Measurements from ENCODE around the gene CHMP4A.
"Not testable (repeated sequence)": the region's sequence is repeated elsewhere in the genome, so short reads cannot be mapped to it uniquely, and the experiment has no call there.

The CHMP4A gene

GRCh38 chr14:24234095-24235005 is 21.1 kb upstream of the CHMP4A start:
- no peaks in the 10 kb centered on the region for H3K9me3 ChIP-seq (ENCODE audit: control insufficient read depth, insufficient read depth, low read depth, low read length)
- H3K27me3 ChIP-seq (ENCODE audit: control insufficient read depth, insufficient read depth, low read length), result no peaks in the 10 kb centered on the region
- H3K27ac ChIP-seq (ENCODE audit: low read depth, low read length), result no peak overlapping the region
- H3K9ac ChIP-seq (ENCODE audit: low read length), result no peak overlapping the region
- H3K4me3 ChIP-seq (ENCODE audit: low read depth, low read length), result no peak overlapping the region
- peaks cover 49% of the 10 kb centered on the region for H3K36me3 ChIP-seq (ENCODE audit: control insufficient read depth, insufficient read depth, low read length)
- H3K4me1 ChIP-seq (ENCODE audit: control insufficient read depth, insufficient read depth, low read length), result peaks cover 11% of the 10 kb centered on the region; the same call in 1 of the 2 replicates

GRCh38 chr14:24233538-24233866 is 20.2 kb upstream of the CHMP4A start:
- peak overlapping the region; percentile 90 for H3K9ac ChIP-seq (ENCODE audit: low read length)
- no peaks in the 10 kb centered on the region for H3K9me3 ChIP-seq (ENCODE audit: control insufficient read depth, insufficient read depth, low read depth, low read length)
- peaks cover 41% of the 10 kb centered on the region for H3K36me3 ChIP-seq (ENCODE audit: control insufficient read depth, insufficient read depth, low read length)

GRCh38 chr14:24232645-24233537 is 19.6 kb upstream of the CHMP4A start, which contains the start of gene GMPR2:
Gene GMPR2 (plus strand): TSS chr14:24232929. CDS start chr14:24233254, 325 bp downstream.
- Histone ChIP-seq H3K27me3 (ENCODE audit: control insufficient read depth, insufficient read depth, low read length) (no peaks in the 10 kb centered on the region), H3K9me3 (ENCODE audit: control insufficient read depth, insufficient read depth, low read depth, low read length) (no peaks in the 10 kb centered on the region), H3K4me3 (ENCODE audit: low read depth, low read length) (peak within 1 kb of the TSS; percentile 99), H3K27ac (ENCODE audit: low read depth, low read length) (peak within 1 kb of the TSS; percentile 74; the same call in 1 of the 2 replicates), H3K36me3 (ENCODE audit: control insufficient read depth, insufficient read depth, low read length) (peaks cover 40% of the 10 kb centered on the region), H3K9ac (ENCODE audit: low read length) (peak within 1 kb of the TSS; percentile 90), H3K4me1 (ENCODE audit: control insufficient read depth, insufficient read depth, low read length) (peaks cover 11% of the 10 kb centered on the region; the same call in 1 of the 2 replicates)

More at GRCh38 chr14:24233538-24233866, 20.2 kb upstream of the CHMP4A start:
- H3K27me3 ChIP-seq (ENCODE audit: control insufficient read depth, insufficient read depth, low read length), result no peaks in the 10 kb centered on the region
- H3K4me1 ChIP-seq (ENCODE audit: control insufficient read depth, insufficient read depth, low read length), result peaks cover 11% of the 10 kb centered on the region; the same call in 1 of the 2 replicates
- H3K27ac ChIP-seq (ENCODE audit: low read depth, low read length), result no peak overlapping the region
- H3K4me3 ChIP-seq (ENCODE audit: low read depth, low read length), result peak overlapping the region; percentile 99

- H3K27me3 ChIP-seq (ENCODE audit: control insufficient read depth, insufficient read depth, low read length), result no peaks in the 10 kb centered on the region
- H3K9me3 ChIP-seq (ENCODE audit: control insufficient read depth, insufficient read depth, low read depth, low read length), result no peaks in the 10 kb centered on the region
- peak within 1 kb of the TSS; percentile 90 for H3K9ac ChIP-seq (ENCODE audit: low read length)
- peaks cover 11% of the 10 kb centered on the region; the same call in 1 of the 2 replicates for H3K4me1 ChIP-seq (ENCODE audit: control insufficient read depth, insufficient read depth, low read length)
- H3K4me3 ChIP-seq (ENCODE audit: low read depth, low read length), result peak within 1 kb of the TSS; percentile 99
- H3K27ac ChIP-seq (ENCODE audit: low read depth, low read length), result peak within 1 kb of the TSS; percentile 74; the same call in 1 of the 2 replicates
- H3K36me3 ChIP-seq (ENCODE audit: control insufficient read depth, insufficient read depth, low read length), result peaks cover 38% of the 10 kb centered on the region
Measured at GRCh38 chr14:24232121-24232644, 18.9 kb upstream of the CHMP4A start, which contains the start of gene NEDD8. Gene NEDD8 (minus strand): TSS chr14:24232367. CDS start chr14:24232267, 100 bp downstream.

GRCh38 chr14:24231263-24232120 is 18.2 kb upstream of the CHMP4A start:
- peak overlapping the region; percentile 90 for H3K9ac ChIP-seq (ENCODE audit: low read length)
- peaks cover 11% of the 10 kb centered on the region; the same call in 1 of the 2 replicates for H3K4me1 ChIP-seq (ENCODE audit: control insufficient read depth, insufficient read depth, low read length)
- peak overlapping the region; percentile 74; the same call in 1 of the 2 replicates for H3K27ac ChIP-seq (ENCODE audit: low read depth, low read length)
- H3K27me3 ChIP-seq (ENCODE audit: control insufficient read depth, insufficient read depth, low read length), result no peaks in the 10 kb centered on the region
- H3K4me3 ChIP-seq (ENCODE audit: low read depth, low read length), result peak overlapping the region; percentile 99
- peaks cover 31% of the 10 kb centered on the region for H3K36me3 ChIP-seq (ENCODE audit: control insufficient read depth, insufficient read depth, low read length)
- no peaks in the 10 kb centered on the region for H3K9me3 ChIP-seq (ENCODE audit: control insufficient read depth, insufficient read depth, low read depth, low read length)

GRCh38 chr14:24228902-24229301 is 15.6 kb upstream of the CHMP4A start:
- peaks cover 11% of the 10 kb centered on the region; the same call in 1 of the 2 replicates for H3K36me3 ChIP-seq (ENCODE audit: control insufficient read depth, insufficient read depth, low read length)
- H3K27ac ChIP-seq (ENCODE audit: low read depth, low read length), result no peak overlapping the region
- no peak overlapping the region for H3K9ac ChIP-seq (ENCODE audit: low read length)
- H3K9me3 ChIP-seq (ENCODE audit: control insufficient read depth, insufficient read depth, low read depth, low read length), result no peaks in the 10 kb centered on the region
- H3K27me3 ChIP-seq (ENCODE audit: control insufficient read depth, insufficient read depth, low read length), result no peaks in the 10 kb centered on the region
- H3K4me3 ChIP-seq (ENCODE audit: low read depth, low read length), result no peak overlapping the region
- H3K4me1 ChIP-seq (ENCODE audit: control insufficient read depth, insufficient read depth, low read length), result peaks cover 11% of the 10 kb centered on the region; the same call in 1 of the 2 replicates

- no peaks in the 10 kb centered on the region for H3K9me3 ChIP-seq (ENCODE audit: control insufficient read depth, insufficient read depth, low read depth, low read length)
- H3K4me1 ChIP-seq (ENCODE audit: control insufficient read depth, insufficient read depth, low read length), result 0 out of 2 replicates have a peak, but pooled peaks cover 4% of the 10 kb centered on the region
- H3K27ac ChIP-seq (ENCODE audit: low read depth, low read length), result no peak overlapping the region
- no peaks in the 10 kb centered on the region for H3K27me3 ChIP-seq (ENCODE audit: control insufficient read depth, insufficient read depth, low read length)
- H3K9ac ChIP-seq (ENCODE audit: low read length), result no peak overlapping the region
- peaks cover 11% of the 10 kb centered on the region; the same call in 1 of the 2 replicates for H3K36me3 ChIP-seq (ENCODE audit: control insufficient read depth, insufficient read depth, low read length)
- no peak overlapping the region for H3K4me3 ChIP-seq (ENCODE audit: low read depth, low read length)
Measured at GRCh38 chr14:24226473-24226872, 13.2 kb upstream of the CHMP4A start.

- Histone ChIP-seq H3K36me3 (ENCODE audit: control insufficient read depth, insufficient read depth, low read length) (peaks cover 11% of the 10 kb centered on the region; the same call in 1 of the 2 replicates), H3K9me3 (ENCODE audit: control insufficient read depth, insufficient read depth, low read depth, low read length) (no peaks in the 10 kb centered on the region), H3K4me1 (ENCODE audit: control insufficient read depth, insufficient read depth, low read length) (no peaks in the 10 kb centered on the region), H3K9ac (ENCODE audit: low read length) (no peak overlapping the region), H3K27ac (ENCODE audit: low read depth, low read length) (no peak overlapping the region), H3K27me3 (ENCODE audit: control insufficient read depth, insufficient read depth, low read length) (no peaks in the 10 kb centered on the region), H3K4me3 (ENCODE audit: low read depth, low read length) (no peak overlapping the region)
Measured at GRCh38 chr14:24224618-24225071, 11.4 kb upstream of the CHMP4A start.

- H3K9ac ChIP-seq (ENCODE audit: low read length); H3K27me3 ChIP-seq (ENCODE audit: control insufficient read depth, insufficient read depth, low read length); H3K4me1 ChIP-seq (ENCODE audit: control insufficient read depth, insufficient read depth, low read length); H3K27ac ChIP-seq (ENCODE audit: low read depth, low read length); H3K4me3 ChIP-seq (ENCODE audit: low read depth, low read length); H3K9me3 ChIP-seq (ENCODE audit: control insufficient read depth, insufficient read depth, low read depth, low read length): not testable (repeated sequence)
- H3K36me3 ChIP-seq (ENCODE audit: control insufficient read depth, insufficient read depth, low read length), result peaks cover 11% of the 10 kb centered on the region
Measured at GRCh38 chr14:24222987-24223386, 9.7 kb upstream of the CHMP4A start.

GRCh38 chr14:24219521-24219920 is 6.2 kb upstream of the CHMP4A start:
- H3K27ac ChIP-seq (ENCODE audit: low read depth, low read length), result no peak overlapping the region
- no peaks in the 10 kb centered on the region for H3K4me1 ChIP-seq (ENCODE audit: control insufficient read depth, insufficient read depth, low read length)
- no peaks in the 10 kb centered on the region for H3K27me3 ChIP-seq (ENCODE audit: control insufficient read depth, insufficient read depth, low read length)

More at GRCh38 chr14:24219521-24219920, 6.2 kb upstream of the CHMP4A start:
- Histone ChIP-seq H3K36me3 (ENCODE audit: control insufficient read depth, insufficient read depth, low read length) (peaks cover 7% of the 10 kb centered on the region), H3K9ac (ENCODE audit: low read length) (no peak overlapping the region), H3K4me3 (ENCODE audit: low read depth, low read length) (no peak overlapping the region), H3K9me3 (ENCODE audit: control insufficient read depth, insufficient read depth, low read depth, low read length) (no peaks in the 10 kb centered on the region)

All from HUES6 (cell line).